Pons (tissue), 1 donor: ENCODE measurements around the gene ZNF277.

Experiments
- DNase-seq: peaks from one replicate; pipeline ENCODE4 v3.0.0-alpha.2; 2016; ENCODE audit warnings: low spot score

ZNF277 gene

GRCh38 chr7:112184455-112184854 lies 22.0 kb upstream of the ZNF277 start:
- peak; percentile 89 for DNase-seq

GRCh38 chr7:112185005-112185834 lies 21.3 kb upstream of the ZNF277 start:
- DNase-seq: peak; percentile 55

- no peak for DNase-seq
Measured at GRCh38 chr7:112186300-112186699, 20.2 kb upstream of the ZNF277 start.

GRCh38 chr7:112188257-112188656 lies 18.2 kb upstream of the ZNF277 start:
- DNase-seq: no peak

- DNase-seq: no peak
Measured at GRCh38 chr7:112189691-112190090, 16.8 kb upstream of the ZNF277 start.

- no peak for DNase-seq
Measured at GRCh38 chr7:112190120-112190519, 16.4 kb upstream of the ZNF277 start.

GRCh38 chr7:112192236-112193154 lies 14.0 kb upstream of the ZNF277 start:
- DNase-seq: no peak

GRCh38 chr7:112193915-112194502 lies 12.5 kb upstream of the ZNF277 start:
- DNase-seq: no peak

GRCh38 chr7:112195717-112196116 lies 10.8 kb upstream of the ZNF277 start:
- no peak for DNase-seq

- DNase-seq: no peak
Measured at GRCh38 chr7:112197322-112197721, 9.2 kb upstream of the ZNF277 start.

GRCh38 chr7:112199035-112199655 lies 7.3 kb upstream of the ZNF277 start:
- no peak for DNase-seq

- DNase-seq: no peak
Measured at GRCh38 chr7:112199672-112200071, 6.8 kb upstream of the ZNF277 start.

- DNase-seq: no peak
Measured at GRCh38 chr7:112201411-112201810, 5.1 kb upstream of the ZNF277 start.

GRCh38 chr7:112201839-112202238 lies 4.7 kb upstream of the ZNF277 start:
- DNase-seq: no peak

GRCh38 chr7:112202816-112203215 lies 3.7 kb upstream of the ZNF277 start:
- peak; percentile 70 for DNase-seq

- no peak for DNase-seq
Measured at GRCh38 chr7:112203365-112203739, 3.1 kb upstream of the ZNF277 start.

- DNase-seq: peak; percentile 70
Measured at GRCh38 chr7:112204499-112205342, 1.8 kb upstream of the ZNF277 start.

- peak; percentile 67 for DNase-seq
Measured at GRCh38 chr7:112205343-112206237, 905 bp upstream of the ZNF277 start.

- DNase-seq: no peak
Measured at GRCh38 chr7:112206991-112207592, 597 bp downstream of the ZNF277 start.

GRCh38 chr7:112207765-112208164 lies 1.3 kb downstream of the ZNF277 start:
- DNase-seq: no peak
